ENCODE results near the gene RPA1. TPM values are rescaled to one million over a fixed set of nuclear protein-coding genes. Genes with fewer than 3 reads are reported as not detected.
"Not testable (repeated sequence)": the region's sequence is repeated elsewhere in the genome, so short reads cannot be mapped to it uniquely, and the experiment has no call there.

The RPA1 gene
- total RNA-seq, 1 experiment from 2014 or later, result 24.6 TPM

GRCh38 chr17:1800712-1801111 is 29.1 kb upstream of the RPA1 start:
- H3K36me3 ChIP-seq (replicated peaks; ENCODE audit: control insufficient read depth, insufficient read depth, low read length), result peaks cover 18% of the 10 kb centered on the region
- H3K4me3 ChIP-seq (ENCODE audit: insufficient read depth, low read depth, low read length), result no peak overlapping the region
- no peaks in the 10 kb centered on the region for H3K27me3 ChIP-seq (ENCODE audit: control insufficient read depth, insufficient read depth, low read length)

DNA sequence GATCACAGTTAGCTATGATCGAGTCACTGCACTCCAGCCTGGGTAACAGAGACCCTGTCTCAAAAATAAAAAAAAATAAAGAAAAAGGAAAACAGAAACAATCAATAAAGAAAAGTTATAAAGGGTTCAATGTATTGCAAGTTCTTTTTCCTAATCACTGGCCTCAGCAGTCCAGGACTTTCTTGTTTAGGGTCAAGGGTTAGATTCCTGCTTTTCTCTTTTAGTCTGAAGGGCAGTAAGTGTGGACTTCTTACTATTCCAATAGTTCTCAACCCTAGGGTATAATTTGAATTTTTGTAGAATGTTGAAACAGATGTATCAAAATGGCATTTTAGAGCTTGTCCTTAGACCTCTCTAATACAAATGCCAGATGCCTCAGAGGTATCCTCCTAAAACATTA is 27.4 kb upstream of the RPA1 start:
- Histone ChIP-seq H3K4me3 (ENCODE audit: insufficient read depth, low read depth, low read length) (no peak overlapping the region), H3K36me3 (replicated peaks; ENCODE audit: control insufficient read depth, insufficient read depth, low read length) (peaks cover 17% of the 10 kb centered on the region), H3K27me3 (ENCODE audit: control insufficient read depth, insufficient read depth, low read length) (no peaks in the 10 kb centered on the region)
- DNase-seq, result no peak

More at GRCh38 chr17:1800712-1801111, 29.1 kb upstream of the RPA1 start:
- DNase-seq, result no peak

DNA sequence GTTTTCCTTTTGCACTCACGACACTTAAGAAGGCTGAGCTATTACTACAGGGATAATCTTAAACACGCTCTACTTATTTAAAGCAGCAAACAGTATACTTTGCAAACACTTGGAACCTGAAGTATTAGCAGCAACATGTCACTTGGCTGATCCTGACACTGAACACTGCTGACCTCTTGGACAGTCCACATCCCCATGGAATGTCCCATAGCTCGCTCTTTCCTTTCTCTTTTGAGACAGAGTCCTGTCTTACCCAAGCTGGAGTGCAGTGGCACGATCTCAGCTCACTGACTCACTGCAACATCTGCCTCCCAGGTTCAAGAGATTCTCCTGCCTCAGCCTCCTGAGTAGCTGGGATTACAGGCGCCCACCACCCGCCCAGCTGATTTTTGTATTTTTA is 26.5 kb upstream of the RPA1 start:
- Histone ChIP-seq H3K27me3 (ENCODE audit: control insufficient read depth, insufficient read depth, low read length) (no peaks in the 10 kb centered on the region), H3K4me3 (ENCODE audit: insufficient read depth, low read depth, low read length) (no peak overlapping the region), H3K36me3 (replicated peaks; ENCODE audit: control insufficient read depth, insufficient read depth, low read length) (peaks cover 17% of the 10 kb centered on the region)
- DNase-seq, result no peak

DNA sequence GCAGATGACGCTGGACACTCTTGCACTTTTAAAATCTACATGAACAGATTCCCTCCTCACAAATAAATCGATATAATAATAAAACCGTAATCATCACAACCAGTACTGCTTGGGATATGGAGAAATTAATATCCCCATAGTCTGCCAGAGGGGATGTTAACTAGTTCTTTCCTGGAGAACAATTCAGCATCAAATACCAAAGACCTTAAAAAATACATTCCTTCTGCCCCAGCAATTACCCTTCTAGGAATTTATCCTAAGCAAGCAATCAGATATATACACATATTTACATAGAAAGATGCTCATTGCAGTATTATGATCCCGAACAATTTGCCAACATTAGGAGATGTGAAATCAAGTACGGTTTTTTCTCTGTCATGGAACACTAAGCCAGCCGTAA is 21.9 kb upstream of the RPA1 start:
- peaks cover 6% of the 10 kb centered on the region for H3K36me3 ChIP-seq (replicated peaks; ENCODE audit: control insufficient read depth, insufficient read depth, low read length)
- H3K27me3 ChIP-seq (ENCODE audit: control insufficient read depth, insufficient read depth, low read length), result no peaks in the 10 kb centered on the region
- no peak for DNase-seq
- no peak overlapping the region for H3K4me3 ChIP-seq (ENCODE audit: insufficient read depth, low read depth, low read length)

- H3K36me3 ChIP-seq (replicated peaks; ENCODE audit: control insufficient read depth, insufficient read depth, low read length), result peaks cover 6% of the 10 kb centered on the region
- no peak overlapping the region for H3K4me3 ChIP-seq (ENCODE audit: insufficient read depth, low read depth, low read length)
- H3K27me3 ChIP-seq (ENCODE audit: control insufficient read depth, insufficient read depth, low read length), result no peaks in the 10 kb centered on the region
- no peak for DNase-seq
Measured at GRCh38 chr17:1808644-1809043, 21.2 kb upstream of the RPA1 start.

DNA sequence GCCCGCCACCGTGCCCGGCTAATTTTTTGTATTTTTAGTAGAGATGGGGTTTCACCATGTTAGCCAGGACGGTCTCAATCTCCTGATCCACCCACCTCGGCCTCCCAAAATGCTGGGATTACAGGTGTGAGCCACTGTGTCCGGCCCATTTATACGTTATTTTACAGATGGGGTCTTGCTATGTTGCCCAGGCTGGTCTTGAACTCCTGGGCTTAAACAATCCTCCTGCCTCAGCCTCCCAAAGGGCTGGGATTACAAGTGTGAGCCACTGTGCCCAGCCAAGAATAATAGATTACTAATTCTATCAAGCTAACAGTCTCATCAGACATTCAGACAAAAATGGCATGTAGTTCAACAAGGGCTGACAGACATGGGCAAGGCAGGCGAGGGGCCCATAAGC is 20.0 kb upstream of the RPA1 start:
- not testable (repeated sequence) for H3K36me3 ChIP-seq (replicated peaks; ENCODE audit: control insufficient read depth, insufficient read depth, low read length); DNase-seq; H3K27me3 ChIP-seq (ENCODE audit: control insufficient read depth, insufficient read depth, low read length); H3K4me3 ChIP-seq (ENCODE audit: insufficient read depth, low read depth, low read length)

DNA sequence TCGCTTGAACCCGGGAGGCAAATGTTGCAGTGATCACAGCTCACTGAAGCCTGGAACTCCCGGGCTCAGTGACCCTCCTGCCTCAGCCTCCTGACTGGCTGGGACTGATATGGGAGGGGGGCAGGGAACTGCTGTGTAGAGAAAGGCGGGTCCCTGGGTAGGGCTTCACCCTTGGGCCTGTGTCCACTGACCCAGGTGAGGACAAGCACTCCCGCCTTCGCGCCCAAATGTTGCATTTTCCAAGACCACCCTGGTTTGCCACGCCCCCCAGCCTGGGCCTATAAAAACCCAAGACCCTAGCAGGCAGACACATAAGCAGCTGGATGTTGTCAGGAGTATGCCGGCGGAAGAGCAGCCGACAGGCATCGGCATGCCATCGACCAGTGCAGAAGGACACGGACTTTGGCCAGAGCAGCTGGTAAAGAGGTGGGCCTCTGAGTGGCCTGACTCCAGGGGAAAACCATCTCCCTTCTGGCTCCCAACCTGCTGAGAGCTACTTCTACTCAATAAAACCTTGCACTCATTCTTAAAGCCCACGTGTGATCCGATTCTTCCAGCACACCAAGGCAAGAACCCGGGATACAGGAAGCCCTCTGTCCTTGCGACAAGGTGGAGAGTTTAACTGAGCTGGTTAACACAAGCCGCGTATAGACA is 19.2 kb upstream of the RPA1 start:
- DNase-seq, result no peak
- no peaks in the 10 kb centered on the region for H3K27me3 ChIP-seq (ENCODE audit: control insufficient read depth, insufficient read depth, low read length)
- no peak overlapping the region for H3K4me3 ChIP-seq (ENCODE audit: insufficient read depth, low read depth, low read length)
- peaks cover 3% of the 10 kb centered on the region; the same call in 1 of the 2 replicates for H3K36me3 ChIP-seq (replicated peaks; ENCODE audit: control insufficient read depth, insufficient read depth, low read length)

DNA sequence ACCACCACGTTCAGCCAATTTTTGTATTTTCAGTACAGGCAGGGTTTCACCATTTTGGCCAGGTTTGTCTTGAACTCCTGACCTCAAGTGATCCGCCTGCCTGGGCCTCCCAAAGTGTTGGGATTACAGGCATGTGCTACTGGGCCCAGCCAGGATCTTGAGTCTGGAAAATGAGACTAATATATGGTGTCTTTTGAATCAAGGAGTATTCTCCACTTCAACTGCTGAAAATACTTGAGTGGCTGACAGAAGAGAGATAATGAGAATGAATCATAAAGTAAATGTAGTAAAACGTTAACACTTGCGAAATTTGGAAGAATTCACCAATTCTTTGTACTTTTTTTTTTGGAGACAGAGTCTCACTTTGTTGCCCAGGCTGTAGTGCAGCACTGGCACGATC is 16.7 kb upstream of the RPA1 start:
- H3K4me3 ChIP-seq (ENCODE audit: insufficient read depth, low read depth, low read length), result no peak overlapping the region
- no peak for DNase-seq
- H3K36me3 ChIP-seq (replicated peaks; ENCODE audit: control insufficient read depth, insufficient read depth, low read length), result peaks cover 3% of the 10 kb centered on the region; the same call in 1 of the 2 replicates
- H3K27me3 ChIP-seq (ENCODE audit: control insufficient read depth, insufficient read depth, low read length), result no peaks in the 10 kb centered on the region

DNA sequence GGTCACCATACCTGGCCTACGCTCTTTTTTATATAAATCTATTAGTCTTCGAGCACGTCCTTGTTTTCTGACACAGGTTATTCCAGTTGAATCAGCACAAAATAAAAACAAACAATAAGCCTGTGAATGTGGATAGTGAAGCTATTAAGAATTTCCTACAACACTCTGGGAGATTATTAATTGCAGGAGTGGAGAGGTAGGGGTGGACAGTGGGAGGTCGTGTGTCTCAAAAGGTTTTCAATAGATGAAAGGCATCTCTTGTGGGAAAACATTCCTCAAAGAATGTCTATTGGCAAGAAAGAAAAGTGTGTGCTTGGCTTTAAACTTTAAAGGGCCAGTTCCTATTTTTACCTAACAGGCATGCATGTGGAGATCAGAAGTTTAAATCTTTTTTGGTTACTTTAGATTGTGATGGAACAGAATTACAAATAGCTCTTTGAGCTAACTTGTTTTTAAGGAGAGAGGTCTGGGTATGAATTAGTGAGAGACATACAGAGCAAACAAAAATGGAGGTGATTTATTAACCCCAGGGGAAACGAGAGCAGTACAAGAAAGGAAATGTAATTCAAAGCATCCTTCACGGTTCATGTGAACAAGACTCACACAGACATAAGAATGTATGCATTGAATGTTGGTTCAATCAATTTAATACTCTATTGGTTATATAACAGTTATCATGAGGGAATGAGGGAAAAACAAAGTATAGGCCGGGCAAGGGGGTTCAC is 9.1 kb upstream of the RPA1 start:
- H3K27me3 ChIP-seq (ENCODE audit: control insufficient read depth, insufficient read depth, low read length), result no peaks in the 10 kb centered on the region
- no peak overlapping the region for H3K4me3 ChIP-seq (ENCODE audit: insufficient read depth, low read depth, low read length)
- H3K36me3 ChIP-seq (replicated peaks; ENCODE audit: control insufficient read depth, insufficient read depth, low read length), result peaks cover 2% of the 10 kb centered on the region
- no peak for DNase-seq

DNA sequence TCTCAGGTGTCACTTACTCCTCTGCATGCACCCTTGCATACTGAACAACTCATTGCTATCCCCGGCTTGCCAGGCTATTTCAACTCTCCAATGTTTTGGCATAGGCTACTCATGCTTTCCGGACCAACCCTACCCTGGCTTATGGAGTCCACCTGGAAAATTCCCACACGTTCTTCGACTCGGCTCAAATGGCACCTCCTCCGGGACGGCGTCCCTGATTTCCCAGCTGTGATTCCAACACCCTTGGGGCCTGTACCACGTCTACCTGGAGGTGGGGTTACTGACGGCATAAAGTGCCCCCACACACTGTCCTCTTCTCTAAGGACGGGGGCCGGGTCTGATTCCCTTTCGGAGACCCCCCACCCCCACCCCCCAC is 601 bp upstream of the RPA1 start:
- Histone ChIP-seq H3K27me3 (ENCODE audit: control insufficient read depth, insufficient read depth, low read length) (no peaks in the 10 kb centered on the region), H3K36me3 (replicated peaks; ENCODE audit: control insufficient read depth, insufficient read depth, low read length) (peaks cover 8% of the 10 kb centered on the region), H3K4me3 (ENCODE audit: insufficient read depth, low read depth, low read length) (peak overlapping the region; percentile 57)
- DNase-seq, result no peak

DNA sequence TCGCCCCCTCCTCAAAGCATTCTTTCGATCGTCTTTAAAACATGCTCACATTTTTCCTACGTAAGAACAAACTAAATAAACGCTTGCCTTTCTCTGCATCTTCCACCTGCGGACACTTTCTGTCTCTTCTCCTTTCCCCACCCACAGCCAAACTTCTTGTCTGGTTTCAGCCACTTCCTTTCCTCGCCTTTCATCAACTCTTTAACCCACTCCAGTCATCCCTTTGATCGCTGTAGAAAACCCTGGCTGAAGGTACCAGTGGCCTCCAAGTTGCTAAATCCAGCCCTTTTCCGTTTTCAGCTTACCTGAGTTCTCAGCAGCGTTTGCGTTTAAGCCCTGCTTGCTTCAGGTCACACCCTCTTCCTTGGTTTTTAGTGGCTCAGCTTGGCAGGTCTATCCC is 483 bp downstream of the RPA1 start:
- Histone ChIP-seq H3K4me3 (ENCODE audit: insufficient read depth, low read depth, low read length) (peak overlapping the region; percentile 57), H3K27me3 (ENCODE audit: control insufficient read depth, insufficient read depth, low read length) (no peaks in the 10 kb centered on the region), H3K36me3 (replicated peaks; ENCODE audit: control insufficient read depth, insufficient read depth, low read length) (peaks cover 8% of the 10 kb centered on the region)
- peak; percentile 51 for DNase-seq

- H3K27me3 ChIP-seq (ENCODE audit: control insufficient read depth, insufficient read depth, low read length), result no peaks in the 10 kb centered on the region
- no peak for DNase-seq
- no peak overlapping the region for H3K4me3 ChIP-seq (ENCODE audit: insufficient read depth, low read depth, low read length)
- no peaks in the 10 kb centered on the region; the same call in 1 of the 2 replicates for H3K36me3 ChIP-seq (replicated peaks; ENCODE audit: control insufficient read depth, insufficient read depth, low read length)
Measured at GRCh38 chr17:1834380-1835149, 4.8 kb downstream of the RPA1 start.

- no peak for DNase-seq
- Histone ChIP-seq H3K36me3 (replicated peaks; ENCODE audit: control insufficient read depth, insufficient read depth, low read length) (peaks cover 3% of the 10 kb centered on the region), H3K4me3 (ENCODE audit: insufficient read depth, low read depth, low read length) (no peak overlapping the region), H3K27me3 (ENCODE audit: control insufficient read depth, insufficient read depth, low read length) (no peaks in the 10 kb centered on the region)
Measured at GRCh38 chr17:1839516-1839915, 9.7 kb downstream of the RPA1 start.

DNA sequence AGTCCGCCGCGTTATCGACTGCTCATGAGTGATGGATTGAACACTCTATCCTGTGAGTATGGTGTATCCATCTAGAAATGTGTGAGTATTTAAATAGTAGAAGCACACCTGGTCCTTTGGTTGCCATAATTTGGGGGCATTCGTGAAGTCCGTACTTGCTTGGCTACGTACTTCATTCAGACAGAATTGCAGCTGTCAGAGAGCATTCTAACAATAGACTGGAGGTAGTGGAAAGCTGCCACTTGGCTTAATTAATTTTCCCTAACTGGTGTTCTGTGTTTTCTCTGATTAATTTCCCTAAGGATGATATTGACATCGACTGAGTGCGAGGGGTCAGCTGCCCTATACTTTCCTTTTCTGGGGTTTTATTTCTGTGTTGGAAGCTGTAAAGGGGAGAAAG is 14.1 kb downstream of the RPA1 start:
- DNase-seq, result no peak
- peaks cover 12% of the 10 kb centered on the region for H3K36me3 ChIP-seq (replicated peaks; ENCODE audit: control insufficient read depth, insufficient read depth, low read length)
- H3K27me3 ChIP-seq (ENCODE audit: control insufficient read depth, insufficient read depth, low read length), result no peaks in the 10 kb centered on the region

DNA sequence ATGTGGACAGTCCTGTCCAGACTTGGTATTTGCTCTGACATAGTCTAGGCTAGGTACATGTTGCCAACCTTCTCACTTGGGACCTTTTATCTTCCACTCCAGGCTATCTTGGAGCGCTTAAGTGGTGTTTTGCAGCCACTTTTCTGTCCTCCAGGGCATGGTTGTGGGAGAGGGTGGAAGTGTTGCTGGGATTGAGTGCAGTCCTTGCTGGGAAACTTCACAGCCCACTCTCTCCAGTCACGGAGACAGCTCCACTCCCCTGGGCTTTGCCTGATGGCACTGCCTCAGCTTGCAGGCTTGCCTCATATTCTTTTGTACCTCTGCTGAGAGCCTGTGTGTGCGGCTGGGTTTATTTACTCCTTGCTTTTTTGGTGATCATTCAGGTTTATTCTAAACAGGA is 17.4 kb downstream of the RPA1 start:
- H3K4me3 ChIP-seq (ENCODE audit: insufficient read depth, low read depth, low read length), result no peak overlapping the region
- H3K27me3 ChIP-seq (ENCODE audit: control insufficient read depth, insufficient read depth, low read length), result no peaks in the 10 kb centered on the region
- peaks cover 12% of the 10 kb centered on the region for H3K36me3 ChIP-seq (replicated peaks; ENCODE audit: control insufficient read depth, insufficient read depth, low read length)
- no peak for DNase-seq

More for the DNA sequence above, 14.1 kb downstream of the RPA1 start:
- no peak overlapping the region for H3K4me3 ChIP-seq (ENCODE audit: insufficient read depth, low read depth, low read length)
